Mammary epithelial cell (primary cell): ENCODE results near the gene ITPR2.

Experiments
- CTCF ChIP-seq, 2 donors: IDR thresholded peaks in 1 of 2; conservative IDR thresholded peaks in 1 of 2; 2 replicates each; pipeline ENCODE4 v1.5.1; 2011 to 2012; ENCODE audit warnings: inconsistent platforms in 2 of 2, low read length in 2 of 2, mild to moderate bottlenecking in 2 of 2, control low read depth in 1 of 2, low read depth in 1 of 2; ENCODE audit not compliant: insufficient read depth in 1 of 2; ENCODE audit errors: extremely low read depth in 1 of 2
- EZH2 ChIP-seq: IDR thresholded peaks from 2 replicates; pipeline ENCODE4 v1.6.1; 2012; ENCODE audit warnings: low read length, inconsistent platforms, borderline replicate concordance

GRCh38 chr12:26551385-26551784 lies 281.6 kb downstream of the ITPR2 start:
- TF ChIP-seq EZH2 (no peak), CTCF (conservative IDR thresholded peaks at IDR 0.05 in 1 of 2, IDR thresholded peaks at IDR 0.05 in 1 of 2; ENCODE audit: extremely low read depth in 1 of 2, insufficient read depth in 1 of 2, low read depth in 1 of 2, low read length in 2 of 2) (no peak)
